Endothelial cell of umbilical vein (primary cell): Measurements from ENCODE around the gene NADK. TPM values are rescaled to one million over a fixed set of nuclear protein-coding genes. Genes with fewer than 3 reads are reported as not detected.

ENCODE experiments used
- BruUV-seq: library from RNA; stranded (reverse); fragments of 400-500 nt; replicated peaks from 2 replicates; lab custom pipeline; 2021; lab: Mats Ljungman, UMichigan
- CTCF ChIA-PET: fragments of 300-600, 350-600 bp; sonication (Branson Sonifier 250); formaldehyde crosslinking; loops from one replicate; lab custom pipeline; 2021; ENCODE audit warnings: antibody characterized with exemption, inconsistent platforms; lab: Charles Lee
- POLR2A ChIA-PET: fragments of 300-600, 350-600 bp; sonication (Branson Sonifier 250); formaldehyde crosslinking; loops from one replicate; lab custom pipeline; 2021; ENCODE audit warnings: antibody characterized with exemption, inconsistent platforms; lab: Charles Lee
- DNase-seq: peaks from one replicate; pipeline ENCODE4 v3.0.0-alpha.2; 2011; ENCODE audit warnings: low read depth, low spot score
- FAIRE-seq: peaks from 2 replicates; lab custom pipeline; 2011; peaks lifted over from hg19 to GRCh38; lab: Jason Lieb, UNC
- H2AFZ ChIP-seq: 2 replicates; pipeline ENCODE4 v1.6.0; 2012; ENCODE audit warnings: low read depth, low read length, control low read depth, inconsistent platforms
- H3K27ac ChIP-seq: 2 replicates; pipeline ENCODE4 v1.5.1; 2011; ENCODE audit warnings: low read depth, mild to moderate bottlenecking, control low read depth, low read length, moderate library complexity; ENCODE audit not compliant: insufficient read depth
- H3K27me3 ChIP-seq, 2 experiments: 2 replicates each; pipeline versions ENCODE4 v1.6.0 to v1.6.1; 2011; ENCODE audit warnings: low read length in 2 of 2, mixed read lengths in 1 of 2; ENCODE audit not compliant: control insufficient read depth in 2 of 2, insufficient read depth in 2 of 2
- H3K36me3 ChIP-seq, 2 experiments: 2 replicates in 1 of 2; 3 replicates in 1 of 2; pipeline ENCODE4 v1.5.1; 2011; ENCODE audit warnings: low read length in 2 of 2, mild to moderate bottlenecking in 1 of 2, moderate library complexity in 1 of 2; ENCODE audit not compliant: control insufficient read depth in 2 of 2, insufficient read depth in 2 of 2; ENCODE audit errors: extremely low read depth in 1 of 2
- H3K4me1 ChIP-seq: 3 replicates; pipeline ENCODE4 v1.5.1; 2011; ENCODE audit warnings: mild to moderate bottlenecking, low read length; ENCODE audit not compliant: control insufficient read depth, insufficient read depth; ENCODE audit errors: extremely low read depth
- H3K4me2 ChIP-seq: 2 replicates; pipeline ENCODE4 v1.6.1; 2011; ENCODE audit warnings: low read length, control low read depth, mixed read lengths; ENCODE audit not compliant: insufficient read depth
- H3K4me3 ChIP-seq, 3 experiments: fragments of 200-600 bp in 1 of 3; sonication (generic), shearing (Covaris generic) in 1 of 3; replicated peaks in 1 of 3; 2 replicates each; pipeline ENCODE4 v1.5.1; 2011 to 2016; ENCODE audit warnings: control low read depth in 3 of 3, low read length in 3 of 3, mild to moderate bottlenecking in 2 of 3, inconsistent platforms in 1 of 3, low read depth in 1 of 3, moderate library complexity in 1 of 3; ENCODE audit not compliant: insufficient read depth in 1 of 3
- H3K79me2 ChIP-seq: 2 replicates; pipeline ENCODE4 v1.6.0; 2012; ENCODE audit warnings: low read length, inconsistent platforms; ENCODE audit not compliant: control insufficient read depth, insufficient read depth
- H3K9ac ChIP-seq: replicated peaks from 2 replicates; pipeline ENCODE3; 2011; ENCODE audit warnings: low read length, control low read depth; ENCODE audit not compliant: insufficient read depth; ENCODE audit errors: extremely low read depth
- H3K9me1 ChIP-seq: replicated peaks from 3 replicates; pipeline ENCODE4 v1.6.0; 2011; ENCODE audit warnings: mild to moderate bottlenecking, low read length; ENCODE audit not compliant: control insufficient read depth, insufficient read depth; ENCODE audit errors: extremely low read depth
- H3K9me3 ChIP-seq: replicated peaks from 2 replicates; pipeline ENCODE4 v1.5.1; 2012; ENCODE audit warnings: low read length, inconsistent platforms; ENCODE audit not compliant: control insufficient read depth, insufficient read depth
- H4K20me1 ChIP-seq: replicated peaks from 2 replicates; pipeline ENCODE3; 2011; ENCODE audit warnings: mild to moderate bottlenecking, low read length; ENCODE audit not compliant: control insufficient read depth, insufficient read depth; ENCODE audit errors: extremely low read depth
- CTCF ChIP-seq, 2 donors: IDR thresholded peaks; 1 replicate in 1 of 2; 2 replicates in 1 of 2; pipeline ENCODE4 v1.5.1; 2011; ENCODE audit warnings: low read length in 2 of 2, mild to moderate bottlenecking in 2 of 2, moderate library complexity in 2 of 2, control low read depth in 1 of 2, inconsistent platforms in 1 of 2, low read depth in 1 of 2; ENCODE audit not compliant: insufficient read depth in 1 of 2; ENCODE audit errors: extremely low read depth in 1 of 2
- EZH2 ChIP-seq: IDR thresholded peaks from 2 replicates; pipeline ENCODE4 v1.6.1; 2012; ENCODE audit warnings: borderline replicate concordance, low read depth, mild to moderate bottlenecking, moderate library complexity, low read length, inconsistent platforms; ENCODE audit not compliant: severe bottlenecking
- FOS ChIP-seq: IDR thresholded peaks from 2 replicates; pipeline ENCODE4 v1.6.1; 2011; ENCODE audit warnings: mild to moderate bottlenecking, low read length, moderate library complexity, borderline replicate concordance; ENCODE audit not compliant: insufficient read depth
- GATA2 ChIP-seq: IDR thresholded peaks from 2 replicates; pipeline ENCODE4 v1.7.0; 2011; ENCODE audit warnings: low read depth, mild to moderate bottlenecking, moderate library complexity, mixed read lengths, low read length; ENCODE audit not compliant: insufficient read length, insufficient read depth
- JUN ChIP-seq: IDR thresholded peaks from 2 replicates; pipeline ENCODE4 v1.6.1; 2011; ENCODE audit warnings: borderline replicate concordance, low read depth; ENCODE audit not compliant: insufficient read length, insufficient read depth
- MAX ChIP-seq: IDR thresholded peaks from 2 replicates; pipeline ENCODE4 v1.6.1; 2011; ENCODE audit not compliant: insufficient read depth, insufficient read length
- MYC ChIP-seq: IDR thresholded peaks from one replicate; pipeline ENCODE4 v1.6.1; 2011; ENCODE audit warnings: mild to moderate bottlenecking, low read depth, low read length
- POLR2A ChIP-seq: IDR thresholded peaks from 2 replicates; pipeline ENCODE4 v1.6.1; 2012; ENCODE audit warnings: low read depth, mild to moderate bottlenecking, control low read depth, low read length
- POLR2AphosphoS5 ChIP-seq: IDR thresholded peaks from 2 replicates; pipeline ENCODE4 v1.6.1; 2012; ENCODE audit warnings: low read depth, mild to moderate bottlenecking, control low read depth, low read length, moderate library complexity; ENCODE audit not compliant: insufficient read depth
- dilution Hi-C: fragments of 300-500 bp; cut with MboI; formaldehyde crosslinking; loops from one replicate; pipeline ENCODE4 v1.15.0; 2019; ENCODE audit warnings: low sequenced_read_pairs; ENCODE audit not compliant: extremely low pct_ligation_motif_present
- intact Hi-C: fragments of 100-400 bp; cut with micrococcal nuclease; formaldehyde crosslinking; loops from one replicate; pipeline ENCODE4 v1.10.0; 2022
- polyA plus RNA-seq, 4 experiments: library from polyadenylated mRNA; depleted of rRNA in 3 of 4; stranded (reverse) in 3 of 4; unstranded in 1 of 4; fragments of >200 nt; gene quantifications; 2 replicates each; pipeline versions ENCODE4 v1.2.1 to v1.2.3, GENCODE V29; 2011 to 2012; ENCODE audit warnings: missing spikeins in 1 of 4
- total RNA-seq: library from RNA; stranded (reverse); gene quantifications from 2 replicates; pipeline ENCODE4 v1.2.3, GENCODE V29; 2021

Gene NADK
- total and polyA plus RNA-seq, 2 donors (not counting 3 experiments of a cell fraction or from before 2014, with no cell fraction given) = 68.5 to 88.8 TPM

- Histone ChIP-seq H3K36me3 (no peaks in the 10 kb centered on the region), H3K9ac (no peak overlapping the region), H3K27ac (no peak overlapping the region), H3K79me2 (peaks cover 76% of the 10 kb centered on the region), H4K20me1 (peaks cover 2% of the 10 kb centered on the region), H3K27me3 (no peaks in the 10 kb centered on the region), H3K4me2 (no peak overlapping the region), H2AFZ (no peak overlapping the region), H3K4me3 (no peak overlapping the region), H3K4me1 (no peaks in the 10 kb centered on the region), H3K9me1 (no peaks in the 10 kb centered on the region), H3K9me3 (no peaks in the 10 kb centered on the region)
- POLR2A ChIA-PET = no interaction called here
- FAIRE-seq = no peak
- CTCF ChIA-PET = no interaction called here
- BruUV-seq = no TSS peak
- DNase-seq = no peak
- intact Hi-C loops = no loop called here
- dilution Hi-C loops = no loop called here
- TF ChIP-seq CTCF (IDR thresholded peaks at IDR 0.05; ENCODE audit: extremely low read depth in 1 of 2, insufficient read depth in 1 of 2, low read depth in 1 of 2, low read length in 2 of 2) (no peak), MYC (no peak), FOS (no peak), JUN (no peak), GATA2 (no peak), POLR2AphosphoS5 (no peak), POLR2A (no peak), EZH2 (no peak), MAX (no peak)
Observed at GRCh38 chr1:1770102-1770501, 8.2 kb downstream of the NADK start.
